HCT116 (cell line): ENCODE results near the gene ACSL5.

ENCODE experiments used
- CEBPB ChIP-seq: IDR thresholded peaks from 2 replicates; pipeline ENCODE4 v1.6.1; 2012; ENCODE audit warnings: low read depth
- CTCF ChIP-seq, 3 experiments: fragments of 200-600 bp in 1 of 3; sonication (generic) in 1 of 3; IDR thresholded peaks in 2 of 3; conservative IDR thresholded peaks in 1 of 3; 2 replicates each; pipeline ENCODE4 v1.5.1; 2012 to 2017; ENCODE audit warnings: low read depth in 2 of 3, low read length in 2 of 3, antibody characterized with exemption in 1 of 3, borderline replicate concordance in 1 of 3, control low read depth in 1 of 3, mild to moderate bottlenecking in 1 of 3, mixed read lengths in 1 of 3, mixed run types in 1 of 3, moderate library complexity in 1 of 3; ENCODE audit not compliant: insufficient read depth in 1 of 3
- EGR1 ChIP-seq: IDR thresholded peaks from 2 replicates; pipeline ENCODE4 v1.6.1; 2012; ENCODE audit warnings: low read depth
- EZH2 ChIP-seq: fragments of 200-600 bp; sonication (generic); IDR thresholded peaks from 2 replicates; pipeline ENCODE4 v1.6.1; 2017; ENCODE audit warnings: antibody characterized with exemption, mixed run types
- EZH2phosphoT487 ChIP-seq: fragments of 200-600 bp; IDR thresholded peaks from 2 replicates; pipeline ENCODE4 v1.6.1; 2018; ENCODE audit warnings: antibody characterized with exemption, borderline replicate concordance
- FOSL1 ChIP-seq: IDR thresholded peaks from 2 replicates; pipeline ENCODE4 v1.6.1; 2012; ENCODE audit warnings: low read depth
- MAX ChIP-seq: IDR thresholded peaks from 2 replicates; pipeline ENCODE4 v1.6.1; 2012
- POLR2A ChIP-seq: IDR thresholded peaks from 2 replicates; pipeline ENCODE4 v1.7.0; 2011; ENCODE audit warnings: borderline replicate concordance; ENCODE audit not compliant: insufficient read depth, insufficient read length; ENCODE audit errors: extremely low read depth
- SIN3A ChIP-seq: IDR thresholded peaks from 2 replicates; pipeline ENCODE4 v1.6.1; 2012; ENCODE audit warnings: low read depth
- SP1 ChIP-seq: IDR thresholded peaks from 2 replicates; pipeline ENCODE4 v1.6.1; 2012; ENCODE audit warnings: low read depth
- TCF7L2 ChIP-seq: IDR thresholded peaks from 2 replicates; pipeline ENCODE4 v1.7.0; 2011; ENCODE audit warnings: borderline replicate concordance, inconsistent platforms; ENCODE audit not compliant: insufficient read depth, insufficient read length; ENCODE audit errors: extremely low read depth

GRCh38 chr10:112327678-112328077, 46.2 kb upstream of the ACSL5 start:
- TF ChIP-seq CTCF (IDR thresholded peaks at IDR 0.05 in 2 of 3, conservative IDR thresholded peaks at IDR 0.05 in 1 of 3; ENCODE audit: borderline replicate concordance in 1 of 3, insufficient read depth in 1 of 3, low read depth in 2 of 3, low read length in 2 of 3) (no peak), SIN3A (no peak), POLR2A (no peak), EZH2phosphoT487 (no peak), SP1 (no peak), EZH2 (no peak), MAX (no peak), EGR1 (no peak), TCF7L2 (no peak), CEBPB (no peak), FOSL1 (no peak)
